IMR-90 (cell line): ENCODE measurements around the gene OR1D5.

Source experiments
- FOS ChIP-seq: fragments of 150-350 bp; IDR thresholded peaks from 2 replicates; pipeline ENCODE4 v1.6.1; 2016; ENCODE audit warnings: low read depth, low read length
- RAD21 ChIP-seq: IDR thresholded peaks from 2 replicates; pipeline ENCODE4 v1.6.1; 2012; ENCODE audit warnings: low read length, improper control_type of control experiment

- no peak for TF ChIP-seq RAD21
- TF ChIP-seq FOS, result no peak
Measured at GRCh38 chr17:3033741-3034577, 29.4 kb downstream of the OR1D5 start.
